ENCODE results near the gene PODNL1.

Gene PODNL1

DNA sequence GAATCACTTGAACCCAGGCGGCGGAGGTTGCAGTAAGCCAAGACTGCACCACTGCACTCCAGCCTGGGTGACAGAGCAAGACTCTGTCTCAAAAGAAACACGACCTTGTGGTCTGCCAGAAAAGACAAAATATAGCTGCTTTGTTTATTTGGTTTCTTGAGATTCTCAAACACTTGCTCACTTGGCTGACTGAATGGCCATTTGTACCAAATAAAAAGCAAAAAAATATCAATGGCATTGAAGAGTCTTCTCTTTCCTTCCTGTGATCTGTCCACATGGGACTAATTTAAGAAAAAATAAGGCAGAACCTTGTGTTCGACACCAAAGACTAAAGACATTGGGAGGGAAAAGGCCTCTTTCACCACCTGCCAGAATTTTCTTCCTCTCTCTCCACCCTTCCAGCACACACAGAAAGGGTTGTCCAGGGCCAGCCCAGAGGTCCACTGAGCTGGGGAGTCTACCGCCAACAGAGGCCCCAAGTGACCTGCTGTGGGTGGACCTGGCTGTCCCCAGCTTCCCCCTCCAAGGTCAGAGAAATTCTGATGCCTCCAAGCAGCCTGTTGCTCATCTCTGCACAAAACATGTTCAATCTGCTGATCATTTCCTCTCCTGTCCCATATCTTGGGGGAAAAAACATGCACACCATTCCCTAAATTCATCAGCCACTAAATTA, 38.2 kb downstream of the PODNL1 start:
- Histone ChIP-seq H3K4me1 (ENCODE audit: control insufficient read depth, insufficient read depth, low read length) (no peaks in the 10 kb centered on the region), H3K4me3 (ENCODE audit: low read depth, low read length) (no peak overlapping the region), H3K36me3 (ENCODE audit: control insufficient read depth in 2 of 2, insufficient read depth in 1 of 2, low read length in 2 of 2) (no peaks in the 10 kb centered on the region; a peak in 1 of 3 replicates), H3K9me3 (ENCODE audit: control insufficient read depth, insufficient read depth, low read depth, low read length) (no peaks in the 10 kb centered on the region), H3K27ac (ENCODE audit: extremely low read depth, low read depth, low read length) (no peak overlapping the region)
- ChIA-PET CTCF (interaction anchor here (0.8 to 2.1 kb wide), 3 partner anchors 15 to 128 kb away, joined by 3 to 8 read pairs (median 3); no protein-coding TSS in a partner anchor), POLR2A (interaction anchor here (1.4 kb wide), 1 partner anchor 237 kb away, joined by 3 read pairs; no protein-coding TSS in a partner anchor)
- peak; percentile 58 for TF ChIP-seq FEZF1 (tag by site-specific recombination; IDR thresholded peaks at IDR 0.05)
- TF ChIP-seq SCRT1 (tag by site-specific recombination; IDR thresholded peaks at IDR 0.05; ENCODE audit: borderline replicate concordance), result peak; percentile 20; the same call in 1 of the 2 replicates
- no peak for TF ChIP-seq ZNF132 (tag by site-specific recombination; IDR thresholded peaks at IDR 0.05; ENCODE audit: borderline replicate concordance)
- TF ChIP-seq SCRT2 (tag by site-specific recombination; IDR thresholded peaks at IDR 0.05), result peak; percentile 85

DNA sequence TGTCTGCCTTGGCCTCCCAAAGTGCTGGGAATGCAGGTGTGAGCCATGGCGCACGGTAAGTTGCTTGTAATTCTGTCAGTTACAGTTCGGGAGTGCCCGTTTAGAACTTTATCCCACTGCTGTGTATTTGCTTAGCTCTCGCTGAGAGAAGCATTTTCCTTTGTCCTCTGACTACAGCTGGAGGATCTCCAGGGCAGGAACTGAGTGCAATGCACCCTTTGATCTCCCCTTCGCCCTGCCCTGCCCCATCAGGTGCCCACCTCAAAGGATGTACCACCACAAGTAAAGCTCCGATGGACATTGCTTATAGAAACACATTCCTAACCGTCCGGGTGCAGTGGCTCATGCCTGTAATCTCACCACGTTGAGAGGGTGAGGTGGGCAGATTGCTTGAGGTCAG, 38.8 kb downstream of the PODNL1 start:
- CTCF ChIA-PET, result interaction anchor here (1.1 to 2.1 kb wide), 2 partner anchors 15 to 19 kb away, joined by 3 to 8 read pairs; no protein-coding TSS in a partner anchor
- Histone ChIP-seq H3K4me1 (ENCODE audit: control insufficient read depth, insufficient read depth, low read length) (no peaks in the 10 kb centered on the region), H3K27ac (ENCODE audit: extremely low read depth, low read depth, low read length) (no peak overlapping the region), H3K4me3 (ENCODE audit: low read depth, low read length) (no peak overlapping the region), H3K36me3 (ENCODE audit: control insufficient read depth in 2 of 2, insufficient read depth in 1 of 2, low read length in 2 of 2) (no peaks in the 10 kb centered on the region; a peak in 1 of 3 replicates), H3K9me3 (ENCODE audit: control insufficient read depth, insufficient read depth, low read depth, low read length) (no peaks in the 10 kb centered on the region)
- POLR2A ChIA-PET, result interaction anchor here (1.4 kb wide), 1 partner anchor 238 kb away, joined by 3 read pairs; no protein-coding TSS in a partner anchor
- TF ChIP-seq ZNF558 (tag by site-specific recombination; IDR thresholded peaks at IDR 0.05), result no peak
- TF ChIP-seq, protein P1, sequence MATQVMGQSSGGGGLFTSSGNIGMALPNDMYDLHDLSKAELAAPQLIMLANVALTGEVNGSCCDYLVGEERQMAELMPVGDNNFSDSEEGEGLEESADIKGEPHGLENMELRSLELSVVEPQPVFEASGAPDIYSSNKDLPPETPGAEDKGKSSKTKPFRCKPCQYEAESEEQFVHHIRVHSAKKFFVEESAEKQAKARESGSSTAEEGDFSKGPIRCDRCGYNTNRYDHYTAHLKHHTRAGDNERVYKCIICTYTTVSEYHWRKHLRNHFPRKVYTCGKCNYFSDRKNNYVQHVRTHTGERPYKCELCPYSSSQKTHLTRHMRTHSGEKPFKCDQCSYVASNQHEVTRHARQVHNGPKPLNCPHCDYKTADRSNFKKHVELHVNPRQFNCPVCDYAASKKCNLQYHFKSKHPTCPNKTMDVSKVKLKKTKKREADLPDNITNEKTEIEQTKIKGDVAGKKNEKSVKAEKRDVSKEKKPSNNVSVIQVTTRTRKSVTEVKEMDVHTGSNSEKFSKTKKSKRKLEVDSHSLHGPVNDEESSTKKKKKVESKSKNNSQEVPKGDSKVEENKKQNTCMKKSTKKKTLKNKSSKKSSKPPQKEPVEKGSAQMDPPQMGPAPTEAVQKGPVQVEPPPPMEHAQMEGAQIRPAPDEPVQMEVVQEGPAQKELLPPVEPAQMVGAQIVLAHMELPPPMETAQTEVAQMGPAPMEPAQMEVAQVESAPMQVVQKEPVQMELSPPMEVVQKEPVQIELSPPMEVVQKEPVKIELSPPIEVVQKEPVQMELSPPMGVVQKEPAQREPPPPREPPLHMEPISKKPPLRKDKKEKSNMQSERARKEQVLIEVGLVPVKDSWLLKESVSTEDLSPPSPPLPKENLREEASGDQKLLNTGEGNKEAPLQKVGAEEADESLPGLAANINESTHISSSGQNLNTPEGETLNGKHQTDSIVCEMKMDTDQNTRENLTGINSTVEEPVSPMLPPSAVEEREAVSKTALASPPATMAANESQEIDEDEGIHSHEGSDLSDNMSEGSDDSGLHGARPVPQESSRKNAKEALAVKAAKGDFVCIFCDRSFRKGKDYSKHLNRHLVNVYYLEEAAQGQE (tag by site-specific recombination; IDR thresholded peaks at IDR 0.05), result no peak
- no peak for TF ChIP-seq ZNF664 (tag by site-specific recombination; IDR thresholded peaks at IDR 0.05)
- TF ChIP-seq ZNF266 (tag by site-specific recombination; IDR thresholded peaks at IDR 0.05; ENCODE audit: low read depth), result no peak
- TF ChIP-seq ZNF768 (tag by site-specific recombination; IDR thresholded peaks at IDR 0.05), result no peak
- TF ChIP-seq, protein P2, sequence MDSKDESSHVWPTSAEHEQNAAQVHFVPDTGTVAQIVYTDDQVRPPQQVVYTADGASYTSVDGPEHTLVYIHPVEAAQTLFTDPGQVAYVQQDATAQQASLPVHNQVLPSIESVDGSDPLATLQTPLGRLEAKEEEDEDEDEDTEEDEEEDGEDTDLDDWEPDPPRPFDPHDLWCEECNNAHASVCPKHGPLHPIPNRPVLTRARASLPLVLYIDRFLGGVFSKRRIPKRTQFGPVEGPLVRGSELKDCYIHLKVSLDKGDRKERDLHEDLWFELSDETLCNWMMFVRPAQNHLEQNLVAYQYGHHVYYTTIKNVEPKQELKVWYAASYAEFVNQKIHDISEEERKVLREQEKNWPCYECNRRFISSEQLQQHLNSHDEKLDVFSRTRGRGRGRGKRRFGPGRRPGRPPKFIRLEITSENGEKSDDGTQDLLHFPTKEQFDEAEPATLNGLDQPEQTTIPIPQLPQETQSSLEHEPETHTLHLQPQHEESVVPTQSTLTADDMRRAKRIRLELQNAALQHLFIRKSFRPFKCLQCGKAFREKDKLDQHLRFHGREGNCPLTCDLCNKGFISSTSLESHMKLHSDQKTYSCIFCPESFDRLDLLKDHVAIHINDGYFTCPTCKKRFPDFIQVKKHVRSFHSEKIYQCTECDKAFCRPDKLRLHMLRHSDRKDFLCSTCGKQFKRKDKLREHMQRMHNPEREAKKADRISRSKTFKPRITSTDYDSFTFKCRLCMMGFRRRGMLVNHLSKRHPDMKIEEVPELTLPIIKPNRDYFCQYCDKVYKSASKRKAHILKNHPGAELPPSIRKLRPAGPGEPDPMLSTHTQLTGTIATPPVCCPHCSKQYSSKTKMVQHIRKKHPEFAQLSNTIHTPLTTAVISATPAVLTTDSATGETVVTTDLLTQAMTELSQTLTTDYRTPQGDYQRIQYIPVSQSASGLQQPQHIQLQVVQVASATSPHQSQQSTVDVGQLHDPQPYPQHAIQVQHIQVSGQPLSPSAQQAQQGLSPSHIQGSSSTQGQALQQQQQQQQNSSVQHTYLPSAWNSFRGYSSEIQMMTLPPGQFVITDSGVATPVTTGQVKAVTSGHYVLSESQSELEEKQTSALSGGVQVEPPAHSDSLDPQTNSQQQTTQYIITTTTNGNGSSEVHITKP (tag by site-specific recombination; IDR thresholded peaks at IDR 0.05), result no peak
- no peak for TF ChIP-seq ZNF701 (tag by site-specific recombination; IDR thresholded peaks at IDR 0.05)
- TF ChIP-seq ZNF248 (tag by site-specific recombination; IDR thresholded peaks at IDR 0.05), result no peak
- TF ChIP-seq, protein P3, sequence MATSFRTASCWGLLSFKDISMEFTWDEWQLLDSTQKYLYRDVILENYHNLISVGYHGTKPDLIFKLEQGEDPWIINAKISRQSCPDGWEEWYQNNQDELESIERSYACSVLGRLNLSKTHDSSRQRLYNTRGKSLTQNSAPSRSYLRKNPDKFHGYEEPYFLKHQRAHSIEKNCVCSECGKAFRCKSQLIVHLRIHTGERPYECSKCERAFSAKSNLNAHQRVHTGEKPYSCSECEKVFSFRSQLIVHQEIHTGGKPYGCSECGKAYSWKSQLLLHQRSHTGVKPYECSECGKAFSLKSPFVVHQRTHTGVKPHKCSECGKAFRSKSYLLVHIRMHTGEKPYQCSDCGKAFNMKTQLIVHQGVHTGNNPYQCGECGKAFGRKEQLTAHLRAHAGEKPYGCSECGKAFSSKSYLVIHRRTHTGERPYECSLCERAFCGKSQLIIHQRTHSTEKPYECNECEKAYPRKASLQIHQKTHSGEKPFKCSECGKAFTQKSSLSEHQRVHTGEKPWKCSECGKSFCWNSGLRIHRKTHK (tag by site-specific recombination; IDR thresholded peaks at IDR 0.05), result no peak

Data from HEK293 (cell line).